Kidney glomerular epithelial cell (primary cell): ENCODE measurements around the gene AMOTL1.
"Not testable (repeated sequence)": the region's sequence is repeated elsewhere in the genome, so short reads cannot be mapped to it uniquely, and the experiment has no call there.

ENCODE experiments used
- DNase-seq: peaks from one replicate; lab custom pipeline; 2025; lab: John Stamatoyannopoulos, UW

Gene AMOTL1

DNA sequence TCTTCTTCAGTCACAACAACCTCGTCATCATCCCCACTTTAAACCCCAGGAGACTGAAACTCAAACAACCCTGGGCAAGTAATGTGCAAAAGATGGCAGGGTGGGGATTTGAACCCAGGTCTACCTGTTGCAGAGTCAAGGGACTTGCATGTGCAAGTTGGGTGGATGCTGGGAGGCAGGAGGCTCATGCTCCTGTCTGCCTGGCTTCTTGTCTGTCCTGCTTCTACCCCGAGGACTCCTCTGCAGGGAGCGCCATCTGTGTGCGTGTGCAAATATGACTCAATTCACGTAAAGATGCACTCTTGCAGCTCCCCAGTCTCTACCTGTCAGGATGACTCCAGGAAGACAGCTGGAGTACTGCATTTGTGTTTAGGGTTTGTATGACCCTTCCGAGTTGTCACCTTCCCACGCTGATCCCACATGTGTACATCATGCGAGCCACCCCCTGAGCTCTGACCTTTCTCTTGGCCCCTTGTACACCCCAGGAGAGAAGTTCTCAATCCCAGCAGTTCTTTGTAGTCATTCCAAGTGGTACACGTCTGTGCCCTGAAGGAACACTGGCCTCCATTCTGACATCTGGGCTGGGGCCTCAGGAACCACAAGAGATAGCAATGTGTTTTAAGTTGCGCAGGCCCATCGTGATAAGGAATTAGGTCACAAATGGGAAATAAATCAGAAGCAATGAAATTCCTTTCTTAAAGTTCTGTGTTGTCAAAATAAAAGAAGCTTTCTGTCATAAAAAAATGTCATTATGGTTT is 109.5 kb downstream of the AMOTL1 start:
- DNase-seq: no peak

- DNase-seq: no peak
These were observed 110.8 kb downstream of the AMOTL1 start for GRCh38 chr11:94879006-94879405.

GRCh38 chr11:94880216-94880615 is 112.1 kb downstream of the AMOTL1 start:
- DNase-seq: peak; percentile 32

- DNase-seq: no peak
These were observed 114.8 kb downstream of the AMOTL1 start for GRCh38 chr11:94882931-94883330.

DNA sequence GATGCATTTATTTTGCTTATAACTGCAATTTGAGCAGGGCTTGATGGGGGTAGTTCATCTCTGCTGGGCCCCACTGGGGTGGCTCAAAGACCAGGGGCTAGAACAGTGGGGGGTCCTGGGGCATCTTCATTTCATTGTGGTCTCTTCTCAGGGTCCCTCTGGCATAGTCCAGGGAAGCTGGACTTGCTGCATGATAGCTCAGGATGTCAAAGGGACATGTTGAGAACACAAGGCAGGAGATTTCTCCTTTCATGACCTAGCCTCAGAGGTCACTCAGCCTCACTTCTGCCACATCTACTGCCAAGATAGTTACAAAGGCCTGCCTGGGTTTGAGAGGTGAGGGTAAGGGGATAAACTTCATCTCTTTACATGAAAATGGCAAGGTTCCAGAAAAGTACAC is 115.7 kb downstream of the AMOTL1 start:
- no peak for DNase-seq

GRCh38 chr11:94884376-94884775 is 116.2 kb downstream of the AMOTL1 start:
- DNase-seq: no peak

GRCh38 chr11:94885133-94885532 is 117.0 kb downstream of the AMOTL1 start:
- peak; percentile 83 for DNase-seq

DNA sequence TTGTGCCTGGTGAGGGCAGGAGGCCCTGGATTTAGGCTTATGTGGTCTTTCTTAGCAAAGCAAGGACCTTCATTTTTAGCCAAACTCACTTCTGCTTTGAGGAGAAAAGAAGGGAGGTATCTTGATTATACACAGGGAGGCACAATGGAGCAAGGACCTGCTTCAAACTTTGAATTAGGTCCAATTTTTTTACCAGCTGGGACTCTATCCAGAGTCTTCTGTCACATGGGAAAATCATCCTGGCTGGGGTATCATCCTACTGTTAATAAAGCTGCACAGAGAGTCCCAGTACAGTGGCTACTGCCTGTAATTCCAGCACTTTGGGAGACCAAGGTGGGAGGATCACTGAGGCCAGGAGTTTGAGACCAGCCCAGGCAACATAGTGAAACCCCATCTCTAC is 117.4 kb downstream of the AMOTL1 start:
- no peak for DNase-seq

GRCh38 chr11:94888204-94888603 is 120.0 kb downstream of the AMOTL1 start:
- no peak for DNase-seq

- DNase-seq: peak; percentile 13
These were observed 127.3 kb downstream of the AMOTL1 start for GRCh38 chr11:94895451-94895850.

DNA sequence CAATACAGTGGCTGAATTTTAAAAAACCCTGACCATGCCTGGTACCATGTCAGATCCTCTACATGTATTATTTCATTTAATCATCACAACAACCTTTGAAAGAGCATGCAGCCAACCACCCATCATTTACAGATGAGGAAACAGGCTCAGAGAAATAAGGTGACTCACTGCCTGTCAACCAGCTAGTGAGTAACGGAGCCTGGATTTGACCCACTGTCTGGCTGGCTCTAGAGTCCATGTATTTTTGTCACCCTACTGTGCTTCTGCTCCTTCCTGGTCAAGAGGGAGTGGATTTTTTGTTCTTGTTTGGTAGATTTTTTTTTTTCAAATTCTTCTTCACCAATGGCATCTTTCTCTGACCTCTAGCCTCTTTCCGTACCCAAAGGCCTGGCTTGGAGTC is 127.8 kb downstream of the AMOTL1 start:
- peak; percentile 75 for DNase-seq

DNA sequence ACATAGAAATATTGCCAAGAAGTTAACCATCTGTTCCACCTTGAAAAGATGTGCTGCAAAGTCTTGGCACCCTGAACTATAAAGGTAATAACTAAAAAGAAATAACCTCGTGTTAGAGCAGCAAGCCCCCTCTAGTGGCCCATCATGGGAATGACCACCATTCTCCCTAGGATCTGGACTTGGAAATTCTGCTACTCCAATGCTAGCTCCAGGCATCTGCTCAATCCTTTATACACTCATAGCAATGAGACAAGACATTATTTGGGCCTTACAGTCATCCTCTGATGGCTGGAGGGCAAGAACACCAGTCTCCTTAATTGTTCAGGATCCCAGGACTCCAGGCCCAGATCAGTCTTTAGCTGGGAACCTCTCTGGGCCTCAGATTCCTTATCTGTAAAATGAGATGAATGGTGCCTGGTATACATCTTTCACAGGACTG is 129.2 kb downstream of the AMOTL1 start:
- DNase-seq: peak; percentile 26

- DNase-seq: no peak
These were observed 139.1 kb downstream of the AMOTL1 start for GRCh38 chr11:94907226-94907625.

DNA sequence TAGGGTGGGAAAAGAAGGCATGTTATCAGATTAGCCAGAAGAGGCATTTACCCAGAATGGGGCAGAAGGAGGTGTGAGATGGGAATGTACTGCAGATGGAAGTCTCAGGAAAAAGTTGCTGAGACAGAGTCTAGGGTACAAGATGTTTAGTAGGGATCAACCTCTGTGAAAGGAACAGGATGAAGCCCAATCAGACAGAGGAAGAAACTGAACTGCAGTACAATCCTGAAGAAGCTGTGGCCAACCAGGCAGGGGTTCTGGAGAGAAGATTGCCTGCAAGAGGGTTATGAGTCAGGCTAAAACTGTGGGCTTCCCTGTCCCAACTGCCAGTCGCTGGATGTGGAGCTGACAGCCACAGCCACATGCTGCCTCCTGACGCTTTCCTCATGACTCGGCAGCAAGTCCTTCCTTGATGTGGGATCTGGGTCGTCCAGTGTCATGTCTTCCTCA is 141.2 kb downstream of the AMOTL1 start:
- no peak for DNase-seq

- no peak for DNase-seq
These were observed 142.1 kb downstream of the AMOTL1 start for GRCh38 chr11:94910270-94910669.

GRCh38 chr11:94910779-94911178 is 142.6 kb downstream of the AMOTL1 start:
- no peak for DNase-seq

DNA sequence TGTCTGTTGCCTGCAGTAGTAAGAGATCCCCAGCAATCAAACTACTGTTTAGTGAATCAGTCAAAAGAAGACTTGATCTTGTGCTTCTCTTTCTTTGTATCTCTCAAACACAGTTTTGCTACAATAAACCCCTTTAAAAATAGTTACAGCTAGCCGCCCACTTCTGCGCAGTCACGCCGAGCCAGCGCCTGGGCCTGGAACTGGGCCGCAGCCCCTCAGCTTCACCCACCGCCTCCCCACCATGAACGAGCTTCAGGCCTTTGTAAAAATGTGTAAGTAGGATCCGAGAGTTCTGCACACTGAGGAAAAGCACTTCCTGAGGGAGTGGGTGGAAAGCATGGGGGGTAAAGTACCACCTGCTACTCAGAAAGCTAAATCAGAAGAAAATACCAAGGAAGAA is 144.7 kb downstream of the AMOTL1 start:
- DNase-seq: no peak

GRCh38 chr11:94913718-94914394 is 145.7 kb downstream of the AMOTL1 start:
- not testable (repeated sequence) for DNase-seq

GRCh38 chr11:94920311-94920710 is 152.2 kb downstream of the AMOTL1 start:
- no peak for DNase-seq

DNA sequence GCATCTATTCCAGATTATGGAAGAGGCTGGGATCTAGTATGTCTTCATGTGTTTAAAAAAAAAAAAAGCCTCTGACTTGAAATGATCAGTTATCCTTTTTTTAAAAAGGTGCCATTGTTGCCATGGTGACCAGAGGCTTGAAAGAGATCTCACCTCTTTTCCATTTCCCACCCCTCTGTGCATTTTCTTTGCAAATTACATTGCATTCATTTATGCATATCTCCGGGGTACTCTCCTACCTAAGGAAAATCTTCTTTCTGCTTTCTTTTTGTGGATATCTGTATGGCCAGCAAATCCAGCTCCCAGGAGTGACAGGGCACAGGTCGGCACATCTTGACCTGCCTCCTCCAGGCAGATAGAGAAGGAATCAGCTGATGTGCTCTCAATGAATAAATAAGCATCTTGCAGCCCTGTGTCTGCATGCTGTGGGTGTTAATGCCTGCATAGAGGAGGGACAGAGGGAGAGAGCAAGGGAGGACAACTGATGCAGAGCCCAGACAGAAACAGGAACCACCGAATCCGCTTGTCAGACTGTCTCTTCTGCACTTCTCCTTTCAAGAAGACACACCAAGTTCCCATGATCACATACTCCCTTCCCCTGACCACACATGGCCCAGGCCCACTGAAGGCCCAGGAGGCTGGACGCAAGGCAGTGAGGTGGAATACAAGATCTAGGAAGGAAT is 154.3 kb downstream of the AMOTL1 start:
- DNase-seq: no peak

GRCh38 chr11:94923004-94923334 is 154.8 kb downstream of the AMOTL1 start:
- DNase-seq: no peak

GRCh38 chr11:94924171-94924572 is 156.0 kb downstream of the AMOTL1 start:
- no peak for DNase-seq

DNA sequence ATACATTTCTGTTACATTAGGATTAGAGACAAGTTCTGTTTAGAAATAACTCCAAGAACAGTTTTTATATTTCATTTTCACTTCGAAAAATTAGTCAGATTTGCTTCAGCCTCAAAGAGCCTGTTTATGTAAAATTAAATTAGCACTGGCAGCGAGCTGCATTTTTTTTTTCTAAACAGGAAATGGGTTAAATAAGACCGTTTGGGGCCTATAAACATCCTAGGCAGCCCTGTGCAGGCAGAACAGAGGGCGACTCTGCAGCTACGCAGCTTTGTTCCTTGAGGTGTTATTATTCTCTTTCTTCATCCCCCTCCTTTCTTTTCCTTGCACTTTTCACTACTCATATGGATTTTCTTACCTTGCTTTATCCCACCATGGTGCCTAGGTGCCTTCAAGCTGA is 156.5 kb downstream of the AMOTL1 start:
- DNase-seq: no peak
